Immature natural killer cell (primary cell): ENCODE results near the gene PREX1. TPM values are rescaled to one million over a fixed set of nuclear protein-coding genes. Genes with fewer than 3 reads are reported as not detected.

Experiments
- DNase-seq, 3 donors: peaks; one replicate each; pipeline ENCODE4 v3.0.0; 2022; ENCODE audit warnings: mixed read lengths in 1 of 3
- H3K27ac Mint-ChIP-seq, 6 donors: one replicate each; pipeline ENCODE4 v1.8.0; 2020; ENCODE audit warnings: mixed read lengths in 6 of 6, mild to moderate bottlenecking in 5 of 6, inconsistent platforms in 4 of 6, moderate library complexity in 3 of 6
- H3K27me3 Mint-ChIP-seq, 3 donors: one replicate each; pipeline ENCODE4 v1.8.0; 2020 to 2021; ENCODE audit warnings: low read depth in 3 of 3, mild to moderate bottlenecking in 3 of 3, mixed read lengths in 3 of 3, moderate library complexity in 3 of 3, inconsistent platforms in 1 of 3
- H3K36me3 Mint-ChIP-seq, 3 donors: one replicate each; pipeline ENCODE4 v1.8.0; 2020; ENCODE audit warnings: mixed read lengths in 3 of 3, inconsistent platforms in 2 of 3, mild to moderate bottlenecking in 2 of 3
- H3K4me1 Mint-ChIP-seq, 2 donors: one replicate each; pipeline ENCODE4 v1.8.0; 2020; ENCODE audit warnings: inconsistent platforms in 2 of 2, mild to moderate bottlenecking in 2 of 2, mixed read lengths in 2 of 2, moderate library complexity in 1 of 2
- H3K4me3 Mint-ChIP-seq, 5 donors: one replicate each; pipeline ENCODE4 v1.8.0; 2020; ENCODE audit warnings: mild to moderate bottlenecking in 5 of 5, mixed read lengths in 5 of 5, inconsistent platforms in 3 of 5, moderate library complexity in 3 of 5
- H3K9me3 Mint-ChIP-seq, 6 donors: one replicate each; pipeline ENCODE4 v1.8.0; 2020; ENCODE audit warnings: mild to moderate bottlenecking in 6 of 6, mixed read lengths in 6 of 6, inconsistent platforms in 4 of 6, moderate library complexity in 3 of 6
- polyA plus RNA-seq, 3 donors: library from polyadenylated mRNA; unstranded; fragments of 300-500 nt; fragmentation: Illumina TruSeq; gene quantifications; one replicate each; pipeline ENCODE4 v1.2.3, GENCODE V29; 2021

The PREX1 gene
- polyA plus RNA-seq, 3 donors from 2014 or later: 30.5 to 94.3 (median 54.9) TPM

- Mint-ChIP-seq H3K27me3 (peaks cover 3 to 26% (median 19%) of the 10 kb centered on the region in 3 donors), H3K36me3 (peaks cover 23 to 67% (median 39%) of the 10 kb centered on the region in 3 donors), H3K4me3 (no peak overlapping the region), H3K4me1 (peaks cover 14% of the 10 kb centered on the region in 2 donors), H3K27ac (peak overlapping the region in 3 of 6 donors; percentile 34 to 51 (median 46)), H3K9me3 (no peaks in the 10 kb centered on the region)
- DNase-seq: no peak
Measured at GRCh38 chr20:48644286-48644828, 183.4 kb downstream of the PREX1 start.

DNA sequence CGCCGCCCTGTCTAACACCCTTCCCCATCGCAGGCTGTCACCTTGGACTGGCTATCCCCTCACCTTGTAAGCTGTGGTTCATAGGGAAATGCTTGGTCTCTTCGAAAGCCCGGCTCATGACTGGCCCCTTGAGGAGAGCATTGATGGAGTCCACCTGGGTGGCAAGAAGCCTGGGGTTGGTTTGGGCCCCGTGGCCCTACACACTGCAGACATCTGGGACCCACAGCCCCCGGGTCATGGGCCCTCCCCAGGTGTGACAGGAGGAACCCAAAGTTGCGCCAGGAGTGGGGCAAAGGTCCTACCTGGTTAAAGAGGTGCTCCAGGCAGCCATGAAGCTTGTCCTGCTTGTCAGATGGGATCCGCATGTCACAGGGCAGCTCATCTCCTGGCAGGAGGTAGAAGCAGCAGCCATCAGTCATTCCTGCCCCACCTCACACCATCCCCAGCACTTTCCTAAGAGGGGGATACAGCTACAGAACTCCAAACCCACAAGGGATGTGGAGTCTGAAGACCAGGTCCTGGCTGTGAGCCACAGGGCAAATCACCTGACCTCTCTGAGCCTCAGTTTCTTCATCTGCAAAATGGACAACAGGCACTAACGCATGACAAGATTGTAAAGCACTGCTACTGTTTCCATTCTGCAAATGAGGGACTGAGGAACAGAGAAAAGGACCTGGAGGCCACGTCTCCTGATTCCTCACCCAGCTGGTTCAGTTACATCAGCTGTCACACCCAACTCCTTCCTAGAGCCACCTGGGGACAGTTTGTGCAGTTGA, 185.5 kb downstream of the PREX1 start:
- H3K4me3 Mint-ChIP-seq: no peak overlapping the region
- H3K36me3 Mint-ChIP-seq: peaks cover 36 to 61% (median 44%) of the 10 kb centered on the region in 3 donors
- DNase-seq: no peak
- peaks cover 13 to 27% (median 22%) of the 10 kb centered on the region in 3 donors for H3K27me3 Mint-ChIP-seq
- H3K27ac Mint-ChIP-seq: peak overlapping the region in 1 of 6 donors; percentile 14
- H3K9me3 Mint-ChIP-seq: no peaks in the 10 kb centered on the region
- H3K4me1 Mint-ChIP-seq: peaks cover 27 to 31% of the 10 kb centered on the region in 2 donors

DNA sequence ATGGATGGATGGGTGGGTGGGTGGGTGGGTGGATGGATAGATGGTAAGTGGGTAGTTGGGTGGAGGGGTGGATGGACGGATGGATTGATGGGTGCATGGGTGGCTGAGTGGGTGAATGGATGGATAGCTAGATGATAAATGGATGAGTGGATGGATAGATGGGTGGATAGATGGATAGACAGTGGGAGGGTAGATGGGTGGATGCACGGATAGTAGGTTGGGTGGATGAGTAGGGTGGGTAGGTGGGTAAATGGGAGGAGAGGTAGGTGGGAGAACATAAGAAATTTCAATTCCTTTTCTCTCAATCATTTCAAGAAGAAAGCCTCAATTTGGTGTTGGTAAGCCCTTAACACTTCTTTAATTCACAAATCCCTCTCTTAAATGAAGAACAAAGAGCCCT, 186.9 kb downstream of the PREX1 start:
- DNase-seq: no peak
- peak overlapping the region in 3 of 6 donors; percentile 21 to 86 (median 68) for H3K27ac Mint-ChIP-seq
- H3K9me3 Mint-ChIP-seq: no peaks in the 10 kb centered on the region
- peaks cover 36 to 63% (median 46%) of the 10 kb centered on the region in 3 donors for H3K36me3 Mint-ChIP-seq
- H3K4me1 Mint-ChIP-seq: peaks cover 27 to 36% of the 10 kb centered on the region in 2 donors
- peaks cover 11 to 30% (median 29%) of the 10 kb centered on the region in 3 donors for H3K27me3 Mint-ChIP-seq
- no peak overlapping the region for H3K4me3 Mint-ChIP-seq

DNA sequence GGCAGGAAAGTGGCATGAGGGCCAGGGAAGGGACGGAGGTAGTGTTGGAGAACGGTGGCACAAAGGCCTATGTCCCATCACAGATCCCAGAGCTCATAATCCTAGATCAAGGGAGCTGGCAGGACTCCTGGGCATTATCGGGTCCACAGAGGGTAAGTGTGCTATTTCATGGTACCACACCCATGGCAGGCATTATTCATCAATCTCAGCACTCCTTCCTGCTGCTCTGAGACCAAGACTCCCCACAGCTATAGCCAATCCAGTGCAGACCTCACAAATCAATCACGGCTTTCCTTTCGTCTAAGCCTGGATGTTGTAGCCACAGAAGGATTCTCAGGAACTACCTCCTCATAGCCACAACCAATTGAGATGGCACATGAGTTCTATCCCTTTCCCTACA, 187.9 kb downstream of the PREX1 start:
- Mint-ChIP-seq H3K9me3 (peaks cover 0 to 1% (median 0%) of the 10 kb centered on the region in 6 donors), H3K27ac (peak overlapping the region; percentile 63 to 86 (median 70)), H3K4me1 (peaks cover 33 to 45% of the 10 kb centered on the region in 2 donors), H3K27me3 (peaks cover 17 to 37% (median 32%) of the 10 kb centered on the region in 3 donors), H3K36me3 (peaks cover 31 to 63% (median 41%) of the 10 kb centered on the region in 3 donors), H3K4me3 (peak overlapping the region in 2 of 5 donors; percentile 5 to 31)
- no peak for DNase-seq

DNA sequence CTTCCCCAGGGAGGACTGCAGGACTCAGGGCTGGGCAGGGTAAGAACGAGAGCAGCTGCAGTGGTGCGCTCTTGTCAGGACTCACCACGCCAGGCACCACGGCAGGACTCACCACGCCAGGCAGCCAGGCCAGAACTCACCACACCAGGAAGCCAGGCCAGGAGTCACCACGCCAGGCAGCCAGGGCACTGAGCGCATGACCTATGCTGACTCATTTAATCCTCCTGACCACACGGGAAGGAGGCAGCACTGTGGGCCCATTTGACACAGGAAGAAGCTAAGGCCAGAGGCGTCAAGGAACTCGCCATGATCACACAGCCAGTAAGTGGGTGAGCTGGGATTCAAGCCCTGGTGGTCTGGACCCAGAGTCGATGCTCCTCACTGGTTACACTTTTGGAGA, 189.3 kb downstream of the PREX1 start:
- Mint-ChIP-seq H3K27me3 (peaks cover 21 to 45% (median 37%) of the 10 kb centered on the region in 3 donors), H3K4me1 (peaks cover 40 to 54% of the 10 kb centered on the region in 2 donors), H3K36me3 (peaks cover 34 to 60% (median 46%) of the 10 kb centered on the region in 3 donors), H3K9me3 (peaks cover 0 to 1% (median 0%) of the 10 kb centered on the region in 6 donors), H3K27ac (peak overlapping the region; percentile 57 to 92 (median 84)), H3K4me3 (peak overlapping the region in 3 of 5 donors; percentile 14 to 38 (median 27))
- peak; percentile 20 to 27 (median 25) for DNase-seq

DNA sequence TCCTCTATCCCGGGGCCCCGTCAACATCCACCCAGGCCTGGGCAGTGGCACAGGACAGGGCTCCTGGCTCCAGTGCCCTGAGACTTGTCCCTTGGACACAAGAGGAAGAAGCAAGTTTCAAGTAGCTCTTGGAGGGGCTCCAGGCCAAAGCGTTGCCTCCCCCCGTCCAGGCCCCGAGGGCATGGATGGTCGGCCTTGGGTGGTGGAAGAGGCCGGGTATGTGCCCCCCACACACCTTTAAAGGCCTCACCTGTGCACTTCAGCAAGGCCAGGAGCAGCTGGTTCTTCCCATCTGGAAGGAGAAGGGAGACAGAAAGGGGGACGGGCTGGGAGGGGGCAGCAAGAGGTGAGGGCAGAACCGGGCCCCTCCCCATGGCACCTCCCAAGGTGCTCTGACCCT, 190.3 kb downstream of the PREX1 start:
- Mint-ChIP-seq H3K4me3 (no peak overlapping the region), H3K4me1 (peaks cover 47 to 61% of the 10 kb centered on the region in 2 donors), H3K27me3 (peaks cover 26 to 54% (median 43%) of the 10 kb centered on the region in 3 donors), H3K9me3 (peaks cover 0 to 1% (median 0%) of the 10 kb centered on the region in 6 donors), H3K27ac (peak overlapping the region in 2 of 6 donors; percentile 7 to 86), H3K36me3 (peaks cover 34 to 65% (median 46%) of the 10 kb centered on the region in 3 donors)
- DNase-seq: no peak

DNA sequence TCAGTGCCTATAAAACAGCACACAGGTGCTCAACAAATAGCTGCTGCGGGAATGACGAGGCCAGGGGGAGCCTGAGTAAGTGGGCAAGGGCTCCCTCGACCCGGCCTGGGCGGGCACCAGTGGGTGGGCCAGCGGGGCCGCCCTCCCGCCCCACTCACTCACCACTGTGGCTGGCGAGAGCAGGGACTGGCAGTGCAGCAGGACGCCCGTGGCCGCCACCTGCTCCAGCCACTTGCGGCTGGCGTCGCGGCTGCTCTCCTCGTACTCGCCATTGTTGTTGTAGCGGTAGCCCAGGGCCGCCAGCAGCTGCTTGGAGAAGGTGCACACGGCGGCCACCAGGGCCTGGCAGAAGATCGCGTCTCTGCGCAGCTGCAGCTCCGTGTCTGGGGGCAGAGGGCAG, 191.5 kb downstream of the PREX1 start:
- peaks cover 34 to 60% (median 42%) of the 10 kb centered on the region in 3 donors for H3K36me3 Mint-ChIP-seq
- H3K27me3 Mint-ChIP-seq: peaks cover 26 to 61% (median 41%) of the 10 kb centered on the region in 3 donors
- peaks cover 0 to 1% (median 0%) of the 10 kb centered on the region in 6 donors for H3K9me3 Mint-ChIP-seq
- peak overlapping the region in 2 of 6 donors; percentile 58 to 81 for H3K27ac Mint-ChIP-seq
- peaks cover 49 to 61% of the 10 kb centered on the region in 2 donors for H3K4me1 Mint-ChIP-seq
- no peak overlapping the region for H3K4me3 Mint-ChIP-seq
- DNase-seq: no peak

DNA sequence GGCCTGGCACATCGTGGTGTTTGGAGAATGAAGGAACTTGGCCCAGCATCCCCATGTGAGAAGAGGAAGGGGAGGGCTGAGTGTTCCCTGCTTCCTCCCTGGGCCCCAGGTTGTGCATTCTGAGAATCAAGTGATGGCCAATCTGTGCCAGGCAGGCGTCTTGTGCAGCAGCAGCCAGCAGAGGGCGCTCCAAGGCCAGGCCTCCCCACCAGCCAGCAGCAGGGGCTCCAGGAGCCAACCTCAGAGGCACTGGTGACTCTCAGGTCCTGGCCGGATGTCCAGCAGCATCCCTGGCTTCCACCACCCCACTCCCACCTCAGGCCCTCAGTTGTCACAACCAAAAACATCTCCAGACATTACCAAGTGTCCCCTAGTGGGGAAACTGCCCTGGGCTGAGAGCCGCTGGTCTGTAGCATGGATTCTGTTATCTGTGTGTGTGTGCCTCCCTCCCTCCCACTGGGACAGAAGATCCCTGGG, 192.0 kb downstream of the PREX1 start:
- peaks cover 47 to 58% of the 10 kb centered on the region in 2 donors for H3K4me1 Mint-ChIP-seq
- peaks cover 0 to 1% (median 0%) of the 10 kb centered on the region in 6 donors for H3K9me3 Mint-ChIP-seq
- peaks cover 31 to 60% (median 44%) of the 10 kb centered on the region in 3 donors for H3K36me3 Mint-ChIP-seq
- DNase-seq: peak; percentile 44 to 66 (median 65)
- no peak overlapping the region for H3K4me3 Mint-ChIP-seq
- peak overlapping the region in 4 of 6 donors; percentile 58 to 81 (median 69) for H3K27ac Mint-ChIP-seq
- H3K27me3 Mint-ChIP-seq: peaks cover 31 to 64% (median 41%) of the 10 kb centered on the region in 3 donors

- Mint-ChIP-seq H3K4me1 (peaks cover 46 to 56% of the 10 kb centered on the region in 2 donors), H3K27me3 (peaks cover 31 to 64% (median 41%) of the 10 kb centered on the region in 3 donors), H3K27ac (peak overlapping the region in 5 of 6 donors; percentile 37 to 81 (median 63)), H3K36me3 (peaks cover 28 to 55% (median 40%) of the 10 kb centered on the region in 3 donors), H3K4me3 (peak overlapping the region in 1 of 5 donors; percentile 22), H3K9me3 (peaks cover 0 to 1% (median 0%) of the 10 kb centered on the region in 6 donors)
- DNase-seq: peak in 1 of 3 donors; percentile 19
Measured at GRCh38 chr20:48635361-48635760, 192.4 kb downstream of the PREX1 start.

- Mint-ChIP-seq H3K9me3 (peaks cover 0 to 1% (median 0%) of the 10 kb centered on the region in 6 donors), H3K27ac (peak overlapping the region in 5 of 6 donors; percentile 58 to 82 (median 65)), H3K4me1 (peaks cover 42 to 50% of the 10 kb centered on the region in 2 donors), H3K36me3 (peaks cover 24 to 49% (median 35%) of the 10 kb centered on the region in 3 donors), H3K4me3 (no peak overlapping the region), H3K27me3 (peaks cover 31 to 67% (median 43%) of the 10 kb centered on the region in 3 donors)
- no peak for DNase-seq
Measured at GRCh38 chr20:48634641-48635040, 193.2 kb downstream of the PREX1 start.

DNA sequence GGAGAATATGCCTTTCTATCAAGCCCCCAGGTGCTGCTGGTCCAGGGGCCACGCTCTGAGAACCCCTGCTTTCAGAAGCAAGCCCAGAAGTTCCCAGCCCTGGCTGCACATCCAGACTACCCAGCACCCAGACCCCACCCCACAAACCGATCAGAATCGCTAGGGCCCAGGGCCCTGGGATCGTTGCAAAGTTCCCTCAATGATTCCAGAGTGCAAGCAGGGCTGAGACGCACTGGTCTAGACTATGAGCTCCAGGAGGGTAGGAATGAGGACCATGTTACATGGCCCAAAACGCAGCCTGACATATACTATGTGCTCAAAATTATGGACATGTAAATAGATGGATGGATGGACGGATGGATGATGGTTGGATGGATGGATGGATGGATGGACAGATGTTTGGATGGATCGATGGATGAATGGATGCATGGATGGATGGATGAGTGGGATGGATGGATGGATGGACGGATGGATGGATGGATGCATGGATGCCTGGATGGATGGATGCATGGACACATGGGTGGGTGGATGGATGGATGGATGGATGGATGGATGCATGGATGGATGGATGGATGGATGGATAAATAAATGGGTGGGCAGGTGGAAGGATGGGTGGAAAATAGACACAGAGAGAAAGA, 194.1 kb downstream of the PREX1 start:
- Mint-ChIP-seq H3K9me3 (peaks cover 0 to 1% (median 0%) of the 10 kb centered on the region in 6 donors), H3K36me3 (peaks cover 19 to 44% (median 29%) of the 10 kb centered on the region in 3 donors), H3K4me3 (no peak overlapping the region), H3K27me3 (peaks cover 37 to 62% (median 44%) of the 10 kb centered on the region in 3 donors), H3K27ac (peak overlapping the region; percentile 0 to 81 (median 47)), H3K4me1 (peaks cover 34 to 41% of the 10 kb centered on the region in 2 donors)
- DNase-seq: no peak

DNA sequence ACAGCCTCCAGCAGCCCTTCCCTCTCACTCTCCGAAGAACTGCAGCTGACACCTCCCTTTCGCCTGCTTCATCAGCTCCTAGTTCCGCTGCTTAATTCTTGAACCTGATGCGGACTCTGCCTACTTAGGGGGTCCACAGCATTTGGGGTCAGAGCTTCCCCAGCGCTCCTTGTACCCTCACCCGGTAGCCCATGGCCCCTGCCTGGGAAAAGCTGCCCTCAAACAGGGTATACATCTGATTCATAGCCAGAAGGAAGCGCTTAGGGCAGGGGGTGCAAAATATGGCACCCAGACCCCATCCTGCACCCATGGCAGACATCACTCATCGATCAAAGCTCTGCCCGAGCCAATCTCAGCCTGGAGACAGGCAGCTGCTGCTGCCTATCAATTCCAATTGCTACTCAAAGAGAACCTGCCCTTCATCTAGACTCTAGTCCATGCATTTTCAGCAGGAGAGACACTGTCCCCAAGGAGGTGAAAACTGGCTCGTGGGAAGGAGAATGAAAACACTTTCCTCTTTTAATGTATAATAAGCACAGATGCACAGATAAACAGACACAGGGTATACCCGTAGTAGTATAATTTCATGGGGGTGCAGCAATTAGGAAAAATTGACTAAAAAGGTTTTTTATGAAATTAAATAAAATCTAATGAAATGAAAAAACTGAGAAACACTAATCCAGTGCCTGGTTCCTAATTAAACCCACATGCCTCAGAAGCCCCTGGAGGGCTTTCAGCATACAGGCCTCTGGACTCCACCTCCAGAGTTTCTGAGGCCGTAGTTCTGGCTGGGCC, 194.8 kb downstream of the PREX1 start:
- peak overlapping the region in 5 of 6 donors; percentile 17 to 75 (median 64) for H3K27ac Mint-ChIP-seq
- H3K36me3 Mint-ChIP-seq: peaks cover 12 to 44% (median 22%) of the 10 kb centered on the region in 3 donors
- H3K9me3 Mint-ChIP-seq: peaks cover 0 to 1% (median 0%) of the 10 kb centered on the region in 6 donors
- H3K4me3 Mint-ChIP-seq: peak overlapping the region in 1 of 5 donors; percentile 53
- peaks cover 27 to 34% of the 10 kb centered on the region in 2 donors for H3K4me1 Mint-ChIP-seq
- DNase-seq: no peak
- H3K27me3 Mint-ChIP-seq: peaks cover 37 to 60% (median 37%) of the 10 kb centered on the region in 3 donors
